ENCODE results near the gene PLA2G6. TPM values are rescaled to one million over a fixed set of nuclear protein-coding genes. Genes with fewer than 3 reads are reported as not detected.
"Not testable (repeated sequence)": the region's sequence is repeated elsewhere in the genome, so short reads cannot be mapped to it uniquely, and the experiment has no call there.

The PLA2G6 gene
- total RNA-seq, 1 donor from 2014 or later, result 16.3 TPM

DNA sequence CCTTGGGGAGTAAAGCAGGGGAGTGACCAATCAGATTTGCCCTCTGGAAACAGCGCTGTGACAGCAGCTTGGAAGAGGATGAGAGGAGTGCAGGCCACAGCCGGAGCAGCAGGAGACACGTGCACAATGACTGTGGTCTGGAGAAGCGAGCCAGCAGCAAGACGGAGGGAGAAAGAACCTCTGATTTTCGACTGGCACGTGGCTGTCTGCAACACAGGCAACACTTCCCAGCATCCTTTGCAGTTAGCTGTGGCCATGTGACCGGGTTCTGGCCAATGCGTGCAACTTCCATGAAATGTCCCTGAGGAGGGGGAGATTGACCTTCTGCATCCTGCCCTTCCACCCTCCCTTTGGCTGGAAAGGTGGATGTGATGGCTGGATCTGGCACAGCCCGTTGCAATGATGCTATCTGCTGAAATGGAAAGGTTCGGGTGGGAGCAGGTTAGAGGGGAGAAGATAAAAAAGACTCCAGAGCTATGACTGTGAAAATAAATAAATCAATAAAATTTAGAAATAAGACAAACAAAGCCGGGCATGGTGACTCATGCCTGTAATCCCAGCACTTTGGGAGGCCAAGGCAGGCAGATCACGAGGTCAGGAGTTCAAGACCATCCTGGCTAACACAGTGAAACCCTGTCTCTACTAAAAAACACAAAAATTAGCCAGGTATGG is 15.6 kb downstream of the PLA2G6 start:
- no peak for DNase-seq (ENCODE audit: low spot score)
- Mint-ChIP-seq H3K27ac (ENCODE audit: unreplicated experiment) (no peak overlapping the region), H3K36me3 (ENCODE audit: low read depth) (peaks cover 9% of the 10 kb centered on the region), H3K4me1 (ENCODE audit: low read depth) (no peaks in the 10 kb centered on the region), H3K27me3 (ENCODE audit: low read depth) (no peaks in the 10 kb centered on the region), H3K4me3 (ENCODE audit: unreplicated experiment) (no peak overlapping the region), H3K9me3 (ENCODE audit: low read depth) (peaks cover 4% of the 10 kb centered on the region)
- TF ChIP-seq, protein P1, sequence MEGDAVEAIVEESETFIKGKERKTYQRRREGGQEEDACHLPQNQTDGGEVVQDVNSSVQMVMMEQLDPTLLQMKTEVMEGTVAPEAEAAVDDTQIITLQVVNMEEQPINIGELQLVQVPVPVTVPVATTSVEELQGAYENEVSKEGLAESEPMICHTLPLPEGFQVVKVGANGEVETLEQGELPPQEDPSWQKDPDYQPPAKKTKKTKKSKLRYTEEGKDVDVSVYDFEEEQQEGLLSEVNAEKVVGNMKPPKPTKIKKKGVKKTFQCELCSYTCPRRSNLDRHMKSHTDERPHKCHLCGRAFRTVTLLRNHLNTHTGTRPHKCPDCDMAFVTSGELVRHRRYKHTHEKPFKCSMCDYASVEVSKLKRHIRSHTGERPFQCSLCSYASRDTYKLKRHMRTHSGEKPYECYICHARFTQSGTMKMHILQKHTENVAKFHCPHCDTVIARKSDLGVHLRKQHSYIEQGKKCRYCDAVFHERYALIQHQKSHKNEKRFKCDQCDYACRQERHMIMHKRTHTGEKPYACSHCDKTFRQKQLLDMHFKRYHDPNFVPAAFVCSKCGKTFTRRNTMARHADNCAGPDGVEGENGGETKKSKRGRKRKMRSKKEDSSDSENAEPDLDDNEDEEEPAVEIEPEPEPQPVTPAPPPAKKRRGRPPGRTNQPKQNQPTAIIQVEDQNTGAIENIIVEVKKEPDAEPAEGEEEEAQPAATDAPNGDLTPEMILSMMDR (IDR thresholded peaks at IDR 0.05), result no peak

DNA sequence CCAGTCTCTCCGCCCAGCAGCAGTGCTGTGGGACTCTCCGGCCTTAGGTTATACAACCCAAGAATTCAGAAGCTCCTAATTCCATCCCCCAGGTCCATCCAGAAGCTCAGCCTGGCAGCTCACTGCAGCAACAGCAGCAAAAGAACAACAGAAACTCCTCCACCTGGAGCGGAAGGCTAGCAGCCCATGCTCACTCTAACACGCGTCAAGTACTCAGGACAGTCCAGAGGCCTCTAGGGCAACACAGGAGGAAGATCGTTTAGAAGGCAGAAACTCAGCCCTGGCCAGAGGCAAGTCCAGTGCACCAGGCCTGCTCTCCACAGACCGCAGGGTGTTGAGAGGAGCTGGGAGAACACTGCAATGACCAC is 17.1 kb downstream of the PLA2G6 start:
- no peak overlapping the region for H3K27ac Mint-ChIP-seq (ENCODE audit: unreplicated experiment)
- no peaks in the 10 kb centered on the region for H3K27me3 Mint-ChIP-seq (ENCODE audit: low read depth)
- TF ChIP-seq, protein P1 (IDR thresholded peaks at IDR 0.05), result no peak
- DNase-seq (ENCODE audit: low spot score), result no peak
- H3K36me3 Mint-ChIP-seq (ENCODE audit: low read depth), result peaks cover 9% of the 10 kb centered on the region
- peaks cover 4% of the 10 kb centered on the region for H3K9me3 Mint-ChIP-seq (ENCODE audit: low read depth)
- no peaks in the 10 kb centered on the region for H3K4me1 Mint-ChIP-seq (ENCODE audit: low read depth)
- H3K4me3 Mint-ChIP-seq (ENCODE audit: unreplicated experiment), result no peak overlapping the region

DNA sequence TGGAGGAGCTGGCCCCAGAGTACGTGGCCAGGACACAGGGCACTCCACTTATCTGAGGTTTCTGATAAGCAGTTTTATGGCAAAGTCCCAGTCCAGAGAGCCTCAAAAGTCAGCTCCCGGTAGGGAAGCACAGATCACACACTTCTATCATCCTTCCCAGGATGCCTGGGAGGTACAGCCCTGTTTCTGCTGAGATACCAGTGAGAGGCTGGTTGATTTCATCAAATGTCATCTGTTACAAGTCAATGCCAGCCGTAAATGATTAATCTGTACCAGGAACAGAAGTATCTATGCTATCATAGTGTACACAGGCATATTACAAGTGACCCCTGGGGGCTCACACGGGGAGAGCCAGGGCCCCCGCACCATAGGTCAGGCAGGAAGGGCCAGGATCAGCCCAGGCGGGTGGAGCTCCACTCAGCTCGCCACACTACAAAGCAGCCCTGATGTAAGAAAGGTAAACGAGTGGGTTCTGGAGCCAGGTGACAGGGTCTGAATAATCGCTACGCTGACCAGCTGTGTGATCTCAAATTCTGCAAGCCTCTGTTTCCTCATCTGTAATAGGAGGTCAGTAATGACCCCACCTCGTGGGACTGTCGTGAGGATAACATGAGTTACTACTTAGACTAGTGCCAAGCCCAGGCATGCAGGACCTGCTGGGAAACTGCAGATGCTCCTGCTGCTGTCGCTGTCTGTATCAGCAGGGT is 17.6 kb downstream of the PLA2G6 start:
- H3K4me1 Mint-ChIP-seq (ENCODE audit: low read depth), result no peaks in the 10 kb centered on the region
- TF ChIP-seq, protein P1 (IDR thresholded peaks at IDR 0.05), result no peak
- no peak overlapping the region for H3K4me3 Mint-ChIP-seq (ENCODE audit: unreplicated experiment)
- H3K9me3 Mint-ChIP-seq (ENCODE audit: low read depth), result peaks cover 4% of the 10 kb centered on the region
- no peak for DNase-seq (ENCODE audit: low spot score)
- no peaks in the 10 kb centered on the region for H3K27me3 Mint-ChIP-seq (ENCODE audit: low read depth)
- H3K27ac Mint-ChIP-seq (ENCODE audit: unreplicated experiment), result no peak overlapping the region
- H3K36me3 Mint-ChIP-seq (ENCODE audit: low read depth), result peaks cover 9% of the 10 kb centered on the region

DNA sequence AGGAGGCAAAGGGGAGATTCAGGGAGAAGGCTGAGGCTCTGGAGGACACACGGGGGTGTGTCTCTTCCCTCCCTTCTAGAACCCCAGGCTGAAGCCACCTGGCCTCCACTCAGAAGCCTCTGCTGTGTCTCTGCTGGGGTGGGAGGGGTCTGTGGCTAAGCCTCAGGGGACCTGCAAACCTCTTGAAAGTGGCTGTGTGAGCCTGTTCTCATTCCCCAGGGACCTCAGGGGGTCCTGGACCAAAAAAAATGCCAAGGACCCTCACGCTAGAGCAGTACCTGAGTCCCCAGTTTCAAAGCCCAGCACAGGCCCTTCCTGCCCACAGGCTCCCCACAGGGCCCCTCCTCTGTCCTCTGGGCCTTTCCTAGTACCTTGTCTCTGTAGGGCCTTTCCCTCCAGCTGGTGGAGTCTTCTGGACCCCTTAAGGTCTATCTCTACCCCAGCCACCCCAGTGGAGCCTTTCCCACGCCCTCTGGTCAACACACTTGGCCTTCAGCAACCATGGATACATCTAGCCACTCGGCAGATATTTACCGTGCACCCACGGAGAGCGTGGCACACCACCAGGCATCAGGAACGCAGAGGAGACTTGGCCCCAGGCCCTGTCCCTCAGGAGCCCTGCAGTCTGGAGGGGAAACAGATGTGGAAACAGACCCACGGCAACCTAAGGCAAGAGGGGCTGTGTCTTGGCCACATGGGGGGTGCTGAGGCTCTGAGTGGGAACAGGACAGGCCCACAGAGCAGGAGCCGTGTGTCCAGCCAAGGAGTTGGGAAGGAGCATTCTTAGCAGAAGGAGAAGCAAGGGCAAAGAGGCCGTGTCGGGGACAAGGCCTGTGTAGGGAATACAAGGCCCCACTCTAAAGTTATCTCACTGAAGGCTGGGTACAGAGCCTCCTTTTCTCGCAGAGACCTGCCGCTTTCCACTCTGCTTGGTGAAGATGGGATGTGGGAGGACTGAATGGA is 18.5 kb downstream of the PLA2G6 start:
- H3K27ac Mint-ChIP-seq (ENCODE audit: unreplicated experiment), result no peak overlapping the region
- TF ChIP-seq, protein P1 (IDR thresholded peaks at IDR 0.05), result no peak
- H3K4me1 Mint-ChIP-seq (ENCODE audit: low read depth), result no peaks in the 10 kb centered on the region

DNA sequence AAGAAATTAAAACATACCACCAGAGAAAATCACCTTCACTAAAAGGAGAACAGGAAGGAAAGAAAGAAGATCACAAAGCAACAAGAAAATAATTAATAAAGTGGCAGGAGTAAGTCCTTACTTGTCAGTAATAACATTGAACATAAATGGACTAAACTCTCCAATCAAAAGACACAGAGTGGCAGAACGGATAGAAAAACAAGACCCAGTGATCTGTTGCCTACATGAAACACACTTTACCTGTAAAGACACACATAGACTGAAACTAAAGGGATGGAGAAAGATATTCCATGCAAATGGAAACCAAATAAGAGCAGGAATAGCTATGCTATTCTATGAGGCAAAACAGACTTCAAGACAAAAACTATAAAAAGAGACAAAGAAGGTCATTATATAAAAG is 25.9 kb downstream of the PLA2G6 start:
- Mint-ChIP-seq H3K9me3 (ENCODE audit: low read depth) (peaks cover 6% of the 10 kb centered on the region), H3K4me3 (ENCODE audit: unreplicated experiment) (no peak overlapping the region), H3K27me3 (ENCODE audit: low read depth) (no peaks in the 10 kb centered on the region), H3K27ac (ENCODE audit: unreplicated experiment) (no peak overlapping the region), H3K36me3 (ENCODE audit: low read depth) (peaks cover 4% of the 10 kb centered on the region), H3K4me1 (ENCODE audit: low read depth) (no peaks in the 10 kb centered on the region)
- TF ChIP-seq, protein P1 (IDR thresholded peaks at IDR 0.05), result no peak
- DNase-seq (ENCODE audit: low spot score), result no peak

More for the DNA sequence above, 18.5 kb downstream of the PLA2G6 start:
- peaks cover 4% of the 10 kb centered on the region for H3K9me3 Mint-ChIP-seq (ENCODE audit: low read depth)
- DNase-seq (ENCODE audit: low spot score), result no peak
- H3K36me3 Mint-ChIP-seq (ENCODE audit: low read depth), result peaks cover 9% of the 10 kb centered on the region
- no peaks in the 10 kb centered on the region for H3K27me3 Mint-ChIP-seq (ENCODE audit: low read depth)
- no peak overlapping the region for H3K4me3 Mint-ChIP-seq (ENCODE audit: unreplicated experiment)

DNA sequence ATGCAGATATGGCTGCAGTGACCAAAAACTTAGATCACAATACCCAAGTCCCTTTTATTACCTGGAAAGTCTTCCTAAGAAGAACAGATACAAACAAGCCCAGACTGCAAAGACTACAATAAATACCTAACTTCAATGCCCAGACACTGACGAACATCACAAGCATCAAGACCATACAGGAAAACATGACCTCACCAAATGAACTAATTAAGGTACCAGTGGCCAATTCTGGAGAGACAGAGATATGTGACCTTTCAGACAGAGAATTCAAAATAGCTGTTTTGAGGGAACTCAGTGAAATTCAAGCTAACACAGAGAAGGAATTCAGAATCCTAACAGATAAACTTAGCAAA is 27.1 kb downstream of the PLA2G6 start:
- H3K9me3 Mint-ChIP-seq (ENCODE audit: low read depth); H3K27ac Mint-ChIP-seq (ENCODE audit: unreplicated experiment); DNase-seq (ENCODE audit: low spot score); H3K4me1 Mint-ChIP-seq (ENCODE audit: low read depth); H3K27me3 Mint-ChIP-seq (ENCODE audit: low read depth); H3K36me3 Mint-ChIP-seq (ENCODE audit: low read depth); H3K4me3 Mint-ChIP-seq (ENCODE audit: unreplicated experiment): not testable (repeated sequence)

Data from chondrocyte (in vitro differentiated cells).